ENCODE measurements around the gene ALOX12B.

DNA sequence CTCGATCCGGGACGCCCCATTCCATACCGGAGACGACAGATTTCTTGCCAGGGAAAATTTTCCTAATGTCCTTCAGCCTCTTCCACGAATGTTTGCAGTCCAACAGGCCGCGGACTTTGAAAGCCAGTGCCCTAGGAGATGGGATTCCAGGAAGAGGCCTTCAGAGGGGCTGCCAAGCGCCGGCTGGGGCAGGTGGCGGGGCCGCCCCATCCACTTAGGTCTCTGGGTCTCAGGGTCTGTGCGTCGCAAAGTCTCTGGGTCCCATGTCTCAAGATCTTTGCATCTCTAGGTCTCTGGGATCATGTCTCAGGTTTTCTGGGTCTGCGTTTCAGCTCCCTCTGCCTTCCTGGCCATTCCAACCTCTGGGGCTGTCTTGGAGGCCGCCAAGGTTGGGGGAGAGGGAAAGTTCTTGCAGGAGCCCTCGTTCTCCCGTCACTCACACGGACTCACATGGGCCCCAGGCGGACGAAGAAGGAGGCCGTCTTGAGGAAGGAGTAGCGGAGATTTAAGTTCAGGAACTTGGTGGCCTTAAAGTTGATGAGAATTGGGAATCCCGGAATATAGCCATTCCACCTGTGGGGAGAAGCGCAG is 7.2 kb downstream of the ALOX12B start:
- no peak for TF ChIP-seq POLR2A (IDR thresholded peaks at IDR 0.05; ENCODE audit: low read length)
- no peak for TF ChIP-seq GATA1 (IDR thresholded peaks at IDR 0.05; ENCODE audit: low read depth, low read length)

Measured in erythroblast (primary cell).